B cell (primary cell): ENCODE measurements around the gene ORMDL3. TPM values are rescaled to one million over a fixed set of nuclear protein-coding genes. Genes with fewer than 3 reads are reported as not detected.
"Not testable (repeated sequence)": the region's sequence is repeated elsewhere in the genome, so short reads cannot be mapped to it uniquely, and the experiment has no call there.

Experiments used
- ATAC-seq: fragments of 200-7000 bp; cut with Tn5 transposase; one replicate; pipeline ENCODE4 v1.10.0; 2021; ENCODE audit warnings: low read depth, mild to moderate bottlenecking, moderate number of reproducible peaks, moderate library complexity
- CTCF ChIA-PET: fragments of 350-600 bp; sonication (Branson Sonifier 250); formaldehyde crosslinking; loops from one replicate; lab custom pipeline; 2021; ENCODE audit warnings: antibody characterized with exemption, inconsistent platforms; lab: Charles Lee
- POLR2A ChIA-PET: fragments of 350-600 bp; sonication (Branson Sonifier 250); formaldehyde crosslinking; loops from one replicate; lab custom pipeline; 2021; ENCODE audit warnings: antibody characterized with exemption; lab: Charles Lee
- DNase-seq: peaks from one replicate; pipeline ENCODE4 v3.0.0; 2013
- H2AFZ ChIP-seq: 2 replicates; pipeline ENCODE4 v1.6.1; 2012; ENCODE audit warnings: mild to moderate bottlenecking, low read depth, low read length; ENCODE audit not compliant: insufficient read depth, poor library complexity, severe bottlenecking
- H3K27ac ChIP-seq, 2 donors: 1 replicate in 1 of 2; 2 replicates in 1 of 2; pipeline ENCODE4 v1.5.1; 2012 to 2013; ENCODE audit warnings: low read length in 2 of 2, mild to moderate bottlenecking in 2 of 2, moderate library complexity in 1 of 2
- H3K27me3 ChIP-seq, 4 experiments: fragments of 200-600 bp in 1 of 4; sonication (generic) in 1 of 4; replicated peaks in 1 of 4; 1 replicate in 2 of 4; 2 replicates in 2 of 4; pipeline versions ENCODE4 v1.6.1 to v1.7.0; 2013 to 2016; ENCODE audit warnings: low read length in 3 of 4, mild to moderate bottlenecking in 2 of 4, mixed read lengths in 1 of 4, moderate library complexity in 1 of 4; ENCODE audit not compliant: insufficient read depth in 4 of 4, control insufficient read depth in 3 of 4; ENCODE audit errors: control extremely low read depth in 1 of 4
- H3K36me3 ChIP-seq, 2 experiments: replicated peaks in 1 of 2; 1 replicate in 1 of 2; 2 replicates in 1 of 2; pipeline versions ENCODE4 v1.6.1 to v1.7.1; 2013; ENCODE audit warnings: low read length in 1 of 2; ENCODE audit not compliant: insufficient read depth in 2 of 2, control insufficient read depth in 1 of 2; ENCODE audit errors: control extremely low read depth in 1 of 2, extremely low read depth in 1 of 2
- H3K4me1 ChIP-seq, 2 donors: fragments of 200-600 bp in 1 of 2; sonication (generic) in 1 of 2; 1 replicate in 1 of 2; 2 replicates in 1 of 2; pipeline versions ENCODE4 v1.5.1 to v1.6.1; 2013 to 2017; ENCODE audit warnings: low read length in 2 of 2; ENCODE audit not compliant: control insufficient read depth in 2 of 2, insufficient read depth in 2 of 2
- H3K4me2 ChIP-seq: replicated peaks from 2 replicates; pipeline ENCODE3; 2012; ENCODE audit warnings: mild to moderate bottlenecking, low read depth, low read length; ENCODE audit not compliant: poor library complexity, severe bottlenecking
- H3K4me3 ChIP-seq, 5 experiments: fragments of 200-600 bp in 1 of 5; sonication (generic) in 1 of 5; 1 replicate in 3 of 5; 2 replicates in 2 of 5; pipeline versions ENCODE4 v1.5.1 to v1.7.0; 2011 to 2016; ENCODE audit warnings: low read length in 4 of 5, mild to moderate bottlenecking in 4 of 5, low read depth in 2 of 5, control low read depth in 1 of 5, moderate library complexity in 1 of 5; ENCODE audit not compliant: insufficient read depth in 1 of 5; ENCODE audit errors: control extremely low read depth in 1 of 5, extremely low read depth in 1 of 5
- H3K79me2 ChIP-seq: fragments of 200-600 bp; sonication (generic); one replicate; pipeline ENCODE4 v1.6.0; 2016; ENCODE audit warnings: low read length; ENCODE audit not compliant: control insufficient read depth, insufficient read depth
- H3K9ac ChIP-seq: fragments of 200-600 bp; sonication (generic); 2 replicates; pipeline ENCODE4 v1.6.1; 2017; ENCODE audit warnings: mild to moderate bottlenecking, low read length, moderate library complexity
- H3K9me3 ChIP-seq, 3 donors: one replicate each; pipeline versions ENCODE4 v1.6.1 to v1.7.1; 2013; ENCODE audit warnings: low read length in 2 of 3; ENCODE audit not compliant: control insufficient read depth in 2 of 3, insufficient read depth in 1 of 3; ENCODE audit errors: control extremely low read depth in 1 of 3
- H4K20me1 ChIP-seq: 2 replicates; pipeline ENCODE4 v1.6.0; 2012; ENCODE audit warnings: mild to moderate bottlenecking, low read length; ENCODE audit not compliant: insufficient read depth, control insufficient read depth, poor library complexity, severe bottlenecking
- H3K27ac Mint-ChIP-seq: one replicate; pipeline ENCODE4 v1.8.0; 2021; ENCODE audit warnings: mixed read lengths
- H3K27me3 Mint-ChIP-seq: one replicate; pipeline ENCODE4 v1.8.0; 2021; ENCODE audit warnings: mixed read lengths
- H3K4me1 Mint-ChIP-seq: one replicate; pipeline ENCODE4 v1.8.0; 2021; ENCODE audit warnings: mixed read lengths
- H3K4me3 Mint-ChIP-seq: one replicate; pipeline ENCODE4 v1.8.0; 2021; ENCODE audit warnings: mixed read lengths
- H3K9me3 Mint-ChIP-seq: one replicate; pipeline ENCODE4 v1.8.0; 2022; ENCODE audit warnings: mixed read lengths; ENCODE audit not compliant: insufficient read depth
- EZH2 ChIP-seq: IDR thresholded peaks from 2 replicates; pipeline ENCODE4 v1.6.1; 2012; ENCODE audit warnings: borderline replicate concordance, low read depth, mild to moderate bottlenecking, moderate library complexity, low read length; ENCODE audit not compliant: insufficient read depth, poor library complexity, severe bottlenecking
- WGBS: methylation state at CpG from one replicate; pipeline ENCODE4 v1.1.5; 2013; ENCODE audit warnings: missing lambda C conversion rate; ENCODE audit not compliant: insufficient coverage; 5-methylcytosine and 5-hydroxymethylcytosine counted together
- intact Hi-C: fragments of 100-400 bp; cut with micrococcal nuclease; formaldehyde crosslinking; loops from one replicate; pipeline ENCODE4 v1.10.0; 2022
- polyA plus RNA-seq: library from polyadenylated mRNA; depleted of rRNA; stranded (reverse); fragments of >200 nt; gene quantifications from 2 replicates; pipeline ENCODE4 v1.2.3, GENCODE V29; 2012
- total RNA-seq, 2 donors: library from RNA; stranded (reverse); fragments of 120-200 nt in 1 of 2; gene quantifications; 1 replicate in 1 of 2; 2 replicates in 1 of 2; pipeline versions ENCODE4 v1.2.3 to v1.2.4, GENCODE V29; 2013 to 2022
- TF ChIP-seq, protein P1 (sequence below): fragments of 200-600 bp; IDR thresholded peaks from one replicate; pipeline ENCODE4 v1.8.0; 2022; ENCODE audit warnings: antibody characterized with exemption, mild to moderate bottlenecking

The ORMDL3 gene
- total and polyA plus RNA-seq, 2 donors (not counting 1 experiment from before 2014, with no cell fraction given): 51.8 to 90.6 TPM

DNA sequence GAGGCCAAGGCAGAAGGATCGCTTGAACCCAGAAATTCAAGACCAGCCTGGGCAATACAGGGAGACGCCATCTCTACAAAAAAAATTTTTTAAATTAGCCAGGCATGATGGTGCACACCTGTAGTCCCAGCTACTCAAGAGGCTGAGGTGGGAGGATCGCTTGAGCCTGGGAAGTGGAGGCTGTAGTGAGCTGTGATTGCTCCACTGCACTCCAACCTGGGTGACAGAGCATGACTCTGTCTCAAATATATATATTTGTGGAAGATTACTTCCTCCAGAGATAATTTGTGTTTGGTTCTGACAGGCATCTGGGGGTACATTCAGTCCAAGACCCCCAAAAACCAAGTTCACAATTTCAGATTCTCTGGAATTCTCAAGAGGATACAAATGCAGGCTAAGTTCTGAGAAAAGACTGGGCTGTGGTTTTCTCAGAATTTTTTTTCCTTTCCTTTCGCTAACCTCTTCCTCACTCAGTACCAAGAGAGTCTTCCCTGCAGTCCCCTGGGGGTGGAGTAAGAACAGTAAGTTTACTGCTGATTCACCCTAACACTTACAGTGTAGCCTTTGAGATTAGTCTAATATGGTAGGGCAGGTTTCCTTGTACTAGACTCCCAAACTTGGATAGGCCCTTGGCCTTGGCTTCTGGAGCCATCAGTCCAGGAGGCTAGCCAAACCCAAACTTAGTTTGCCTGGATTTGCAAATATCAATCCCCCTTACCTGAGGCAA lies 24.1 kb downstream of the ORMDL3 start:
- H3K4me3 Mint-ChIP-seq: no peak overlapping the region
- ATAC-seq: no peak
- Histone ChIP-seq H3K79me2 (no peaks in the 10 kb centered on the region), H3K27me3 (no peaks in the 10 kb centered on the region), H3K36me3 (peaks cover 0 to 4% of the 10 kb centered on the region in 2 experiments), H3K9ac (no peak overlapping the region), H3K4me1 (peaks cover 3 to 6% of the 10 kb centered on the region in 2 donors), H3K27ac (peak overlapping the region in 1 of 2 donors; percentile 3), H3K4me3 (no peak overlapping the region), H2AFZ (no peak overlapping the region), H3K4me2 (no peak overlapping the region), H4K20me1 (no peaks in the 10 kb centered on the region), H3K9me3 (no peaks in the 10 kb centered on the region)
- 75% methylated on average over 2 of the region's 4 CpGs for WGBS
- CTCF ChIA-PET: no interaction called here
- no peaks in the 10 kb centered on the region for H3K9me3 Mint-ChIP-seq
- intact Hi-C loops: no loop called here
- no peaks in the 10 kb centered on the region for H3K27me3 Mint-ChIP-seq
- H3K4me1 Mint-ChIP-seq: peaks cover 3% of the 10 kb centered on the region
- POLR2A ChIA-PET: no interaction called here
- TF ChIP-seq EZH2: no peak
- TF ChIP-seq, protein P1, sequence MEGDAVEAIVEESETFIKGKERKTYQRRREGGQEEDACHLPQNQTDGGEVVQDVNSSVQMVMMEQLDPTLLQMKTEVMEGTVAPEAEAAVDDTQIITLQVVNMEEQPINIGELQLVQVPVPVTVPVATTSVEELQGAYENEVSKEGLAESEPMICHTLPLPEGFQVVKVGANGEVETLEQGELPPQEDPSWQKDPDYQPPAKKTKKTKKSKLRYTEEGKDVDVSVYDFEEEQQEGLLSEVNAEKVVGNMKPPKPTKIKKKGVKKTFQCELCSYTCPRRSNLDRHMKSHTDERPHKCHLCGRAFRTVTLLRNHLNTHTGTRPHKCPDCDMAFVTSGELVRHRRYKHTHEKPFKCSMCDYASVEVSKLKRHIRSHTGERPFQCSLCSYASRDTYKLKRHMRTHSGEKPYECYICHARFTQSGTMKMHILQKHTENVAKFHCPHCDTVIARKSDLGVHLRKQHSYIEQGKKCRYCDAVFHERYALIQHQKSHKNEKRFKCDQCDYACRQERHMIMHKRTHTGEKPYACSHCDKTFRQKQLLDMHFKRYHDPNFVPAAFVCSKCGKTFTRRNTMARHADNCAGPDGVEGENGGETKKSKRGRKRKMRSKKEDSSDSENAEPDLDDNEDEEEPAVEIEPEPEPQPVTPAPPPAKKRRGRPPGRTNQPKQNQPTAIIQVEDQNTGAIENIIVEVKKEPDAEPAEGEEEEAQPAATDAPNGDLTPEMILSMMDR: no peak
- DNase-seq: no peak
- no peak overlapping the region for H3K27ac Mint-ChIP-seq

DNA sequence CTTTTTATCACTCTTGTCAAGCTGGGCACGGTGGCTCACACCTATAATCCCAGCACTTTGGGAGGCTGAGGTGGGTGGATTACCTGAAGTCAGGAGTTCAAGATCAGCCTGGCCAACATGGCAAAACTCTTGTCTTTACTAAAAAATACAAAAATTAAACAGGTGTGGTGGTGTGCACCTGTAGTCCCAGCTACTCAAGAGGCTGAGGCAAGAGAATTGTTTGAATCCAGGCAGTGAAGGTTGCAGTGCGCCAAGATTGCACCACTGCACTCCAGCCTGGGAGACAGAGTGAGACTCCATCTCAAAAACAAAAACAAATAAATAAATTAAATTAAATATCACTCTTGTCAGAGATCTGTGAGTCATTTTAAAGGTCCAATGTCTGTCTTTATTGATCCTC lies 25.4 kb downstream of the ORMDL3 start:
- ATAC-seq, POLR2A ChIA-PET, H3K27ac ChIP-seq, H3K9ac ChIP-seq, DNase-seq, H3K9me3 ChIP-seq, H3K4me2 ChIP-seq, H2AFZ ChIP-seq, H4K20me1 ChIP-seq, intact Hi-C loops, H3K27ac Mint-ChIP-seq, CTCF ChIA-PET, H3K27me3 Mint-ChIP-seq, H3K4me1 ChIP-seq, H3K27me3 ChIP-seq, H3K4me1 Mint-ChIP-seq, H3K4me3 ChIP-seq, H3K36me3 ChIP-seq, H3K4me3 Mint-ChIP-seq, H3K79me2 ChIP-seq, H3K9me3 Mint-ChIP-seq: not testable (repeated sequence)
- WGBS: no CpG with 5 or more reads among the region's 2 CpGs
